GDM1 (cell line): ENCODE results near the gene HIVEP3.
A peak's percentile ranks its signal among the peaks of the same experiment; 100 is the strongest.

ENCODE experiments used
- DNase-seq: peaks from one replicate; lab custom pipeline; 2025; lab: John Stamatoyannopoulos, UW

The HIVEP3 gene

GRCh38 chr1:41892301-41892781, 26.4 kb downstream of the HIVEP3 start:
- DNase-seq = no peak

- peak; percentile 29 for DNase-seq
Observed at GRCh38 chr1:41891199-41891896, 27.4 kb downstream of the HIVEP3 start.

- DNase-seq = no peak
Observed at GRCh38 chr1:41890825-41891198, 27.9 kb downstream of the HIVEP3 start.

- no peak for DNase-seq
Observed at GRCh38 chr1:41889506-41890414, 29.0 kb downstream of the HIVEP3 start.

GRCh38 chr1:41888756-41889155, 30.0 kb downstream of the HIVEP3 start:
- no peak for DNase-seq

GRCh38 chr1:41887365-41887764, 31.4 kb downstream of the HIVEP3 start:
- DNase-seq = no peak

GRCh38 chr1:41884256-41885230, 34.2 kb downstream of the HIVEP3 start:
- no peak for DNase-seq

- no peak for DNase-seq
Observed at GRCh38 chr1:41883507-41883906, 35.2 kb downstream of the HIVEP3 start.

- DNase-seq = no peak
Observed at GRCh38 chr1:41882486-41882885, 36.2 kb downstream of the HIVEP3 start.

- peak; percentile 48 for DNase-seq
Observed at GRCh38 chr1:41882068-41882477, 36.6 kb downstream of the HIVEP3 start.

DNA sequence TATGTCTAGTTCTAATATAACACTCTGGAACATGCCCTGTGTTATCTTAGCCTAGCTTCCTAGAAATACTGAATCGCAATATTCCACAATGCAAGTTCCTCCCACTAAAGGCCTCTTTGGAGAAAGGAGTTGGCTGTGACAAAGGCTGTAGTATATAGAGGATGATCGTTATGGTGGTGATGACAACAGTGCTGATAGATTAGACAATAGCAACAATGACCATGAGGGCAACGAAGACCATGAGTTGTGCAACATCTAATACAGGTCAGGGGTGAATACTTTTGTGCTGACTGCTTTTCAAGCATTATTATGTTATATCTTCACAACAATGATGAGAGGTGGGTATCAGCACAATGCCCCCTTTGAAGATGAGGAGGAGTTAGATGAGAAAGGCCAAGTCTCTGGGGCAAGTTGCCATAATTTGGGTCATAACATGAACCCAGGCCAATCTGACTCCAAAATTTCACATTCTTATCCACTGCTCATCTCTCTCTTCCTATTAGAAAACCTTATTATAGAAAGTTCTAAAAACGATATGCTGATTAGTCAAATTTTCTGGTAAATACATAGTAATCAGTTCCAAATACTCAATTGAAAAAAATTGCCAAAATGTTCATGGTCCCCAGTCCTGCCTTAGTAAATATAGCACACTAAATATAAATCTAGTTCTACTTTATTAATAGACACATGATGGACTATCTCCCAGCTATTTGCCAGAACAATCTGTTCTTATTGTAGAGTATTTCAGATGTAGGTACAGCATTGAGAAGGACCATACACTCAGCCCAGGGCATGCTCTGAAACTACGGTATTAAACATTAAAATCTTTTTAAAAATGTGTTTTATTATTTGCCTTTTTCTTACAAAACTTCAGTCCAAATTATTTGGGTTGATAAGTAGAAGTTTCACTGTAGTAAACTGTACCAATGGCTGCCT, 37.5 kb downstream of the HIVEP3 start:
- no peak for DNase-seq

DNA sequence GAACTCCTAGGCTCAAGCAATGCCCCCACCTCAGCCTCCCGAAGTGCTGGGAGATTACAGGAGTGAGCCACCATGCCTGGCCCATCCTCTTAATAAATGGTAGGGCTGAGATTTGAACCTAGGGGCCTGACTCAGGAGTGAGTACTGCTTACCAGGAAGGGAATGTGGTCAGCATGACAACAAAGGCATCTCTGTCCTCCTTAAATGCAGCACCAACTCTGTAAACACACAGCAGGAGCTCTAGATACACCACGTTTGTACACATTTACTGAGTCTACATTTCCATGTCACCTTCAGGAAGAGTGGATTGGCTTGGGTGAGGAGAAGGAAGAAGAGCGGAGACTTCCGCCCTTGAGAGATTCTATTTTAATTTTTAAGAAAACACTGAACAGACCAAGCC, 38.5 kb downstream of the HIVEP3 start:
- DNase-seq = no peak

DNA sequence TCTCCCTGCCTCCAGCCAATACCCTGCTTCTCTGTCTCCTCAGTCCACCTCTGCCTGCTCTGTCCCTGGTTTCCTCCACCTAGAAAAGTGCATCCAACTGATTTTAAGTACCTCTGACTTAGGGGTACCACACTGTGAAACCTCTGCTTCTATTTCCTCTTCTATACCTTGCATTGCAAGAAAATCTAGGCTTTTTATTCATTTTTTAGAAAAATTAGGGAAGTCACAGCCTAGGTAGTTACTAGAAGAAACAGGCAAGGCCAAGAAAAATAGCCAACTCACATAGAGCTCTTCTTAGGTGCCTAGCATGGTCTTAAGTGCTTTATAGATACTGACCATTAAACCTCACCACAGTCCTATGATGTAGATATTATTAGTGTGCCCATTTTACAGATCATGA, 39.1 kb downstream of the HIVEP3 start:
- no peak for DNase-seq

- no peak for DNase-seq
Observed at GRCh38 chr1:41878911-41879310, 39.8 kb downstream of the HIVEP3 start.

DNA sequence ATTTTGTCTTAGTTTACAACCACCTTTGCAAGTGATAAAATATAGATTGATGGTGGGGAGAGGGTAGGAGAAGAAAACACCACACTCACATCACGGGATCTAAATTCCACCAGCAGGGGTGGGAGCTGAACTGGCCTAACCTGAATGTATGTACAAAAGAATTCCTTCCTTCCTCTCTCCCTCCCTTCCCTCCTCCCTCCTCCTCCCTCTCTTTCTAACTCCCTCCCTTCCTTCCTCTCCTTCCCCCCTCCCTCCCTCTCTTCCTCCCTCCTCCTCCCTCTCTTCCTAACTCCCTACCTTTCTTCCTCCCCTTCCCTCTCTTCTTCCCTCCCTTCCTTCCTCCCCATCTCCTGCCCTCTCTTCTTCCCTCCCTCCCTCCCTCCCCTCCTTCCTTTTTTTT, 40.2 kb downstream of the HIVEP3 start:
- no peak for DNase-seq

GRCh38 chr1:41876576-41877445, 41.9 kb downstream of the HIVEP3 start:
- DNase-seq = no peak

GRCh38 chr1:41875487-41875886, 43.2 kb downstream of the HIVEP3 start:
- no peak for DNase-seq

DNA sequence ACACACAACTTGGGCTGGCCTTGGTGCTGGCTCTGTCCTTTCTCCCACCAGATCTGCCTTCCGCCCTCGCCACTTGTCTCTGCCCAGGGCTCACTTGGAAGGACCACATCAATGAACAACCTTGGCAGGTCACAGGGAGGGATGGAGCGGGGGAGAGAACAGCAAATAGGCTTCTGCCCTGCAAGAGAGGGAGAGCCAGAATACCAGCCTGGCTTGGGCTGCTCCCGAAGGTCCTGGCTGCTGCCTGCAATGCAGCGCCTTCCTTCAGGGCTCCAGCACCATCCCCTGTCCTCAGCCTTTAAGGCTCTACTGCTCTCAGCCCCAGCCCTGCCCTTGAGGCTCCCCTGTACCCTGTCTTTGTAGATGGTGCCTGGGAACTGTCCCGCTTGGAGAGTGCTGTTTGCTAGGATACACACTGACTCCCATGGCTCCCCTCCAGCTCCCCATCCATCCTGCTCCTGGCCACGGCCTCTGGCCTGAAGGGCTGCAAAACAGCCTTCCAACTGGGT, 43.8 kb downstream of the HIVEP3 start:
- DNase-seq = no peak

DNA sequence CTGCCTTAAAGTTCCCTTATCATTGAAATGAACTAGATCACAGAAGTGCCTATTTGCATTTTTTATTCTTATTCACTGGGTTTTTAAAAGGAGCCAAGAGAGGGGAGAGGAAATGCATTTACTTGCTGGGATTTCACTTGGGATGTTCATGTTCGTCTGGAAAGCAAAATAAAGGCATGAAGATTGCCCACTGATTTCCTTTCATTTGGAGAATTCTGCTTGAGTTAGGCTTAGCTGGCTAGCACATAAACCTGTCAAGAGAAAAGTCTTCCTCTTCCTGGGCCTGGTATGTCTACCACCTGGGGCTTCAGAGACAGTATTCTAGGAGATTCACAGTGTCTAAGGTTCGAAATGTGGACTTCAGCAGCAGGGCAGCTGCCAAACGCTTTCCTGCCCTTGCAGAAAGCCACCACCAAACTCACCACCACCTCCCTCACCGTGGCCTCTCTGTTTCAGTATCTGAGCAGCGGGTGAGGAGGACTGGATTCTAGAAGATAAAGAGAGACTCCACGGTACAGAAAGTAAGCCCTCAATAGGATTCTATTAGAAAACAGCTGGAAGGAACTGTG, 44.5 kb downstream of the HIVEP3 start:
- DNase-seq = no peak
